ENCODE results near the gene SULF2. TPM values are rescaled to one million over a fixed set of nuclear protein-coding genes. Genes with fewer than 3 reads are reported as not detected.

SULF2 gene
- total and polyA plus RNA-seq, 2 of the 13 experiments (the other 11 are each of a cell fraction or from before 2014, with no cell fraction given): 7.2 to 50.9 TPM

DNA sequence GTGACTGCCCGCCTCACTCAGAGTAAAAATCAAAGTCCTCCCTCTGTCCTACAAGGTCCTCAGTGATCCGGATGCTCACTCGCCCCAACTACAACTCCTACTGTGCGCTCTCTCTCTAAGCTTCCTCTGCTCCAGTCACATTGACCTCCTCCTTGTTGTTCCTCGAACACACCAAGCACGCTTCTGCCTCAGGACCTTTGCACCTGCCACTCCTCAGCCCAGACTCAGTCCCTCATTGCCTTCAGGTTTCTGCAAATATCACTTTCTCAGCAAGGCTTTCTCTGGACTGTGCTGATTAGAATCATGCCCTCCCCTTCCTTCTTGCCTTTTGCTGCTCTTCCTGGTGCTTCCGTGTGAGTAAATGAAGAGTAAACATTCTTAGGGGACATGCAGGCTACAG lies 41.6 kb downstream of the SULF2 start:
- no peak overlapping the region for H3K27ac ChIP-seq (ENCODE audit: extremely low read length, insufficient read depth, low read length)
- in situ Hi-C loops (cut with HindIII; ENCODE audit: extremely low pct_ligation_motif_present, low pct_unique_long_range_greater_than_20kb) (no loop called here), intact Hi-C loops (cut with micrococcal nuclease; ENCODE audit: unreplicated experiment) (no loop called here)
- no peak for FAIRE-seq
- no peaks in the 10 kb centered on the region for H3K36me3 ChIP-seq (replicated peaks in 1 of 2; ENCODE audit: control insufficient read depth in 1 of 2, insufficient read depth in 2 of 2, low read length in 2 of 2)
- ATAC-seq: no peak
- no peaks in the 10 kb centered on the region for H3K27me3 ChIP-seq (ENCODE audit: control insufficient read depth in 1 of 2, insufficient read depth in 2 of 2, low read length in 2 of 2)
- no peak overlapping the region for H2AFZ ChIP-seq (ENCODE audit: low read length)
- WGBS (ENCODE audit: low lambda C conversion rate): 83% methylated on average over 7 of the region's 7 CpGs
- TF ChIP-seq PLRG1 (conservative IDR thresholded peaks at IDR 0.05) (no peak), ZNF33A (CRISPR knock-in tag; IDR thresholded peaks at IDR 0.05; ENCODE audit: borderline replicate concordance) (no peak), CBX5 (CRISPR knock-in tag; IDR thresholded peaks at IDR 0.05; ENCODE audit: borderline replicate concordance) (no peak), NFKBIZ (CRISPR knock-in tag; IDR thresholded peaks at IDR 0.05) (no peak), ZMYM3 (CRISPR knock-in tag; IDR thresholded peaks at IDR 0.05) (peak; percentile 88), ADNP (CRISPR knock-in tag; IDR thresholded peaks at IDR 0.05) (peak; percentile 16; the same call in 1 of the 2 replicates), ZNF839 (CRISPR knock-in tag; IDR thresholded peaks at IDR 0.05; ENCODE audit: borderline replicate concordance) (no peak), GATAD1 (CRISPR knock-in tag; IDR thresholded peaks at IDR 0.05) (no peak), RBAK (CRISPR knock-in tag; IDR thresholded peaks at IDR 0.05) (0 out of 2 replicates have a peak, but pooled peaks have one; percentile 29)
- TF ChIP-seq, protein P1, sequence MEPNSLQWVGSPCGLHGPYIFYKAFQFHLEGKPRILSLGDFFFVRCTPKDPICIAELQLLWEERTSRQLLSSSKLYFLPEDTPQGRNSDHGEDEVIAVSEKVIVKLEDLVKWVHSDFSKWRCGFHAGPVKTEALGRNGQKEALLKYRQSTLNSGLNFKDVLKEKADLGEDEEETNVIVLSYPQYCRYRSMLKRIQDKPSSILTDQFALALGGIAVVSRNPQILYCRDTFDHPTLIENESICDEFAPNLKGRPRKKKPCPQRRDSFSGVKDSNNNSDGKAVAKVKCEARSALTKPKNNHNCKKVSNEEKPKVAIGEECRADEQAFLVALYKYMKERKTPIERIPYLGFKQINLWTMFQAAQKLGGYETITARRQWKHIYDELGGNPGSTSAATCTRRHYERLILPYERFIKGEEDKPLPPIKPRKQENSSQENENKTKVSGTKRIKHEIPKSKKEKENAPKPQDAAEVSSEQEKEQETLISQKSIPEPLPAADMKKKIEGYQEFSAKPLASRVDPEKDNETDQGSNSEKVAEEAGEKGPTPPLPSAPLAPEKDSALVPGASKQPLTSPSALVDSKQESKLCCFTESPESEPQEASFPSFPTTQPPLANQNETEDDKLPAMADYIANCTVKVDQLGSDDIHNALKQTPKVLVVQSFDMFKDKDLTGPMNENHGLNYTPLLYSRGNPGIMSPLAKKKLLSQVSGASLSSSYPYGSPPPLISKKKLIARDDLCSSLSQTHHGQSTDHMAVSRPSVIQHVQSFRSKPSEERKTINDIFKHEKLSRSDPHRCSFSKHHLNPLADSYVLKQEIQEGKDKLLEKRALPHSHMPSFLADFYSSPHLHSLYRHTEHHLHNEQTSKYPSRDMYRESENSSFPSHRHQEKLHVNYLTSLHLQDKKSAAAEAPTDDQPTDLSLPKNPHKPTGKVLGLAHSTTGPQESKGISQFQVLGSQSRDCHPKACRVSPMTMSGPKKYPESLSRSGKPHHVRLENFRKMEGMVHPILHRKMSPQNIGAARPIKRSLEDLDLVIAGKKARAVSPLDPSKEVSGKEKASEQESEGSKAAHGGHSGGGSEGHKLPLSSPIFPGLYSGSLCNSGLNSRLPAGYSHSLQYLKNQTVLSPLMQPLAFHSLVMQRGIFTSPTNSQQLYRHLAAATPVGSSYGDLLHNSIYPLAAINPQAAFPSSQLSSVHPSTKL (CRISPR knock-in tag; IDR thresholded peaks at IDR 0.05): no peak
- TF ChIP-seq, protein P2, sequence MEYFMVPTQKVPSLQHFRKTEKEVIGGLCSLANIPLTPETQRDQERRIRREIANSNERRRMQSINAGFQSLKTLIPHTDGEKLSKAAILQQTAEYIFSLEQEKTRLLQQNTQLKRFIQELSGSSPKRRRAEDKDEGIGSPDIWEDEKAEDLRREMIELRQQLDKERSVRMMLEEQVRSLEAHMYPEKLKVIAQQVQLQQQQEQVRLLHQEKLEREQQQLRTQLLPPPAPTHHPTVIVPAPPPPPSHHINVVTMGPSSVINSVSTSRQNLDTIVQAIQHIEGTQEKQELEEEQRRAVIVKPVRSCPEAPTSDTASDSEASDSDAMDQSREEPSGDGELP (IDR thresholded peaks at IDR 0.05; ENCODE audit: borderline replicate concordance, low read depth): no peak
- ChIA-PET POLR2A (no interaction called here), CTCF (ENCODE audit: low intra/inter-chr PET ratio, low total read pairs) (no interaction called here)
- H4K20me1 ChIP-seq (ENCODE audit: insufficient read depth, low read length): no peaks in the 10 kb centered on the region
- H3K9me3 ChIP-seq (ENCODE audit: low read length): no peaks in the 10 kb centered on the region
- BruUV-seq (replicated peaks): no TSS peak
- DNase-seq (ENCODE audit: low spot score): no peak
- H3K9ac ChIP-seq (ENCODE audit: insufficient read depth, low read depth, low read length): no peak overlapping the region
- H3K4me2 ChIP-seq (ENCODE audit: low read depth, low read length): no peak overlapping the region
- no peaks in the 10 kb centered on the region for H3K4me1 ChIP-seq (ENCODE audit: insufficient read depth, low read length)
- H3K4me3 ChIP-seq (replicated peaks in 1 of 3; ENCODE audit: insufficient read depth in 1 of 3, low read depth in 2 of 3, low read length in 3 of 3): no peak overlapping the region
- H3K79me2 ChIP-seq (ENCODE audit: insufficient read depth, low read length): no peaks in the 10 kb centered on the region

Data from HepG2 (cell line).